ENCODE measurements around the gene NOS1AP.
"Not testable (repeated sequence)": the region's sequence is repeated elsewhere in the genome, so short reads cannot be mapped to it uniquely, and the experiment has no call there.

Gene NOS1AP

DNA sequence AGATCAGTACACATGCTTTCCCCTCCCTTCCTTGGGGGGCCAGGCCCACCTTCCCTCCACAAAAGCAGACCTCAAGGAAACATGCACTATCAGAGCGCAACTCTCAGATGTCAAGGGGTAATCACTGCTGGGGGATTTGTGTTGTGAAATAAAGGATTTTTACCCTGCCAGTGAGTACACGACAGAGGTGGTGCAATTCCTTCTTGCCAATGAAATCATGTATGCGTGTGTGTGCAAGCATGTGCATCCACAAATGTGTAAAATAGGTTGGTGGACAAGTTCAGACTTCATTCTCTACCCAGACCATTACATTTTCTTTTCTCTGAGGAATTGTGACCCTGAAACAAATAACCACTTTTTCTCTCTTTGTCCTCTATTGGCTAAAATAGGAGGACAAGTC is 9.8 kb upstream of the NOS1AP start:
- no peak for DNase-seq

DNA sequence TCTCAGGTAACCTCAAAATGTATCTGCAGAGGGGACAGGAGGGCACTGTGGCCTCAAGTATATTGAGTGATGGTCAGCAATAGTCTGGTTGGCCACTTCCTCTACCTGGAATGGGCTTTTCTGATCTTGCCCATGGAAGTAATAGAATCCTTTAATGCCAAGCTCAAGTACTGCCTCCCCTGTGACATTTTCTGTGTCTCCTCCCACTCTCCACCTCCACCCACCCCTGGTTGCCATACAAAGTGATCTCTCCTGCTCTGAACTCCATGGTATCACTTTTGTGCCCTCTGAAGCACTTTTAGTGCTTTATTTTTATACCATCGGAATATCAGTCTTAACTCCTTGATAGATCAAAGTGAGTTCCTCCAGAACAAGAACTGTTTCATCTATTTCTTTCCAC is 9.2 kb upstream of the NOS1AP start:
- DNase-seq = no peak

DNA sequence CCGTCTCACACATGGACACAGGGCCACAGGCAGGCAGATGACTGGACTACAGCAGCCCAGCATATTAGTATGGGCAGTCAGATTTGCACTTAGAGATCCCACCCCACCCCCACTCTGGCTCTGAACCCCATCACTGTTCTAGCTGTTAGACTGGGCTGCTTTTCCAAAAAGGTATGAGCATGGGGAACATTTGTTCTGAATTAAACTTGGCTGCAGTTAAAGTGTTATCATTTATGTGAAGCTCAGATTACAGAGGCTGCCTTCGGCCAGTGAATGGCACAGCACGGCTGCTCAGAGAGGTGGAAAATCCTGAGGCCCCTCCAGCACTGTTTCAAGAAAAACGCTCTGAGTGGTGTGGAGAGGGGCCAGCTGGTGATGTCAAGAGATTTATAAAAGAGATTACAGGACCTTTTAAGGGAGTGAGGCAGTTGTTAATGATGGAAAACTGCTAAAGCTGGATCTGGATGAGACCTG is 6.9 kb upstream of the NOS1AP start:
- no peak for DNase-seq

DNA sequence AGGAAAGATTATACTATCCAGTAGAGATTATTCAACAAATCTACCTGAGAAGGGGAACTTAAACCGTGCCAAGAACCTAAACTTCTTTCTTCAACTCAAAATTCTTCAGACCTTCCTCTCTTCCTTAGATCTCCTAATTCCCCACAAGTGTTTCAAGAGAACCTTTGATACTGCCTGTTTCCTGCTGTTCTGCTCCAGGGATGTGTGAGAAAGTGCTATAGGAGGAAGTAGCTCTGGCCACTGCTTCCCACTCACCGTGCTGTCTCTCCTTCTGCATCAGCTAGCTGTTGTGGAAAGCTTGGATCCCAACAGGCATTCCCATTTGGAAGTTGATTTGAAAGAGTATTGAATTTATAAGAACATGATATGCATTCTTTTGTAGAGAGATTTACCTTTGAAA is 4.5 kb upstream of the NOS1AP start:
- DNase-seq = no peak

DNA sequence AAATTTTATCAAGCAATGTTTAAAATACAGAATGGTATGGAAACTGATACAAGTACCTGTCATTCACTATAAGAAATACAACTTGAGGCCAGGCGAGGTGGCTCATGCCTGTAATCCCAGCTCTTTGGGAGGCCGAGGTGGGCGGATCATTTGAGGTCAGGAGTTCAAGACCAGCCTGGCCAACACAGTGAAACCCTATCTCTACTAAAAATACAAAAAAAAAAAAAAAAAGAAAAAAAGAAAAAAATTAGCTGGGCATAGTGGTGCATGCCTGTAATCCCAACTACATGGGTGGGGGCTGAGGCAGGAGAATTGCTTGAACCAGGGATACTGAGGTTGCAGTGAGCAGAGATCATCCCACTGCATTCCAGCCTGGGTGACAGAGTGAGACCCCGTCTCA is 2.7 kb upstream of the NOS1AP start:
- not testable (repeated sequence) for DNase-seq

DNA sequence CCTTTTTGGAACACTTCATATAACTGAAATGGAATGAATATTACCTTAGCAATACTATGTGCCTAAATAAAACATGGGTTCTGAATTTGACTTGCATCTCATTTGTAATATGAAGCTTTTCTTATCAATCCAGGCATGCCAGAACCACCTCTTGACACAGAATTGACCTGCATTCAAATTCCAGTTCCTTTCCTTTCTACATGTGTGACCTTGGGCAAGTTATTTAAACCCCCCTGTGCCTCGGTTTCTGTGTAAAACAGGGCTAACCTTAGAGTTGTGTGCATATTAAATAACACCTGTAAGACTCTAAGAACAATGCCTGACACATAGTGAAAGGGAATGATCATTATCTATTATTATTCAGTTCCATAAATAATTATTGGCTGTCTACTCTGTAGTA is 2.0 kb upstream of the NOS1AP start:
- DNase-seq = no peak

DNA sequence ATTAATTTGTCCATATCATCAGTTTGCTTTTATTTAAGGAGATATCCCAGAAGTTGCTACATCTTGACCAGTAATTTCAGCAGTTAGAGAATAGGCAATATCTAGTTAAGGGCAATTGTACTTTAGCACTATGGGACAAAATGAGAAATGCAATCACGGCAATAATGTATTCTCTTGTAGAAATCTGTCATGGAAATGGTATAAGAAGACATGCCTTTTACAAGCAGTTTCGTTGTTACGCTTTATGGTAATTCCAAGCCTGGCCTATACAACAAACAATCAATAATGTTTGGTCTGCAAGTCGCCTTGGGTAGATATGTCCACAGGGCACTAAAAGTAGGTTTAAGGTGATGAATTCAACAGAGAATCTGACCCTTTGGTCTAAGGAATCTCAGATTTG is 1.2 kb upstream of the NOS1AP start:
- DNase-seq = no peak

DNA sequence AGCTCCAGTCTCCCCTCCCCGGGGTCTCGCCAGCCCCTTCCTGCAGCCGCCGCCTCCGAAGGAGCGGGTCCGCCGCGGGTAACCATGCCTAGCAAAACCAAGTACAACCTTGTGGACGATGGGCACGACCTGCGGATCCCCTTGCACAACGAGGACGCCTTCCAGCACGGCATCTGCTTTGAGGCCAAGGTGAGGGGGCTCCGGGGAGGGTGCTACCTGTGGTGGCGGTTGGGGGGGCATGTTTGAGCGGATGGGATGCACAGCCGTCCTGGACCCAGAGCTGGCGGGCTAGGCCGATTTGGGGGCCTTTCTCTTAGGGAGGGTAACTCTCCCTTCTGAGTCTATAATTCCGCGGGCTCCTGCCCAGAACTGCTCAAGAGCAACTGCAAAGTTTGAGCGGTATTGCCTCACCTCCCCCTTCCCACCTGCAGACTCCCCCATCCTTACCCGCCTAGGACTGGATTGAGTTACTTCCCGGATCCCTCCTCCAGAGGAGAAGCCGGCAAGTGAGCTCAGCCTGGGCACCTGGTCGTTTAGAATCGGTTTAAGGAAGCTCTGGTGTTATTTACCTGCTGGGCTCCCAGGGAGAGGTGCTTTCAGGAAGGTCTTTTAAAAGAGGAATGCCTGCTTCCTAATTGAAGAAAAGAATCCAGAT is 730 bp downstream of the NOS1AP start:
- DNase-seq = peak in 1 of 2 donors; percentile 24

DNA sequence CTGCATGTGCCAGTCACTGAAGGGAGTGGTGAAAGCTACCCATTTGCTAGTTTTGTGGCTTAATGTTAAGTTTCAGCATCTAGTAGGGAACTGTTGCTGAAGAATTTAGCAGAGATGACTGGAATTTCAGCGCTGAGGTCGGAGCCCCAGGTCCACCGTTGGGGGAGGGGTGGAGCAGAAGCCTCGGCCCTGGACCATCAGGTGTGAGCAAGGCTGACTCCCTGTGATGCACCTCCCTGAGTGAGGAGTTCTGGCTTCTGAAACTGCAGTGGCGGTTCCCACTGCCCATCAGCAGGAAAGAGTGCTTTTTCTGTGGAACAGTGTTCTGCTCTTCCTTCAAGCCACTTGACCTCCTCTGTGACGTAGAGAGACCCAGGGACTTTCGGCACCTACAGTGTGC is 1.3 kb downstream of the NOS1AP start:
- no peak for DNase-seq

DNA sequence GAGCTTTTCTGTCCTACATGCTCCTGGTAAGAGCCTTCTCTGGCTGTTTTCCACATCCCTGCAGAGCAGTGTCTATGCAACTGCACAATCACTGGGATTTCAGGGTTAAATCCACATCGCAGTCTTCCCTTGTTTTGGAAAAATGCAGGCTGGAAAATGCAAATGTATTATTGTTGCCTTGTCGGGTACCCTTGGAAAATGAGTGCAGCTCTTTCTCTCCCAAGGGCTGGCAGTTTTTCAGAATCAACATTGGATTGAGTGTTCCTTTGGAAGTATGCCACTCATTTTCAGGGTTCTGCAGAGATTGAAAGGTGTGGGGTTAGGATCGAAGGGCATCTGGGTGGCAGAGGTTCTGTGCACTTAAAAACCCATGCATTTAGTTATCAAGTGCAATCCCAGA is 3.2 kb downstream of the NOS1AP start:
- no peak for DNase-seq

DNA sequence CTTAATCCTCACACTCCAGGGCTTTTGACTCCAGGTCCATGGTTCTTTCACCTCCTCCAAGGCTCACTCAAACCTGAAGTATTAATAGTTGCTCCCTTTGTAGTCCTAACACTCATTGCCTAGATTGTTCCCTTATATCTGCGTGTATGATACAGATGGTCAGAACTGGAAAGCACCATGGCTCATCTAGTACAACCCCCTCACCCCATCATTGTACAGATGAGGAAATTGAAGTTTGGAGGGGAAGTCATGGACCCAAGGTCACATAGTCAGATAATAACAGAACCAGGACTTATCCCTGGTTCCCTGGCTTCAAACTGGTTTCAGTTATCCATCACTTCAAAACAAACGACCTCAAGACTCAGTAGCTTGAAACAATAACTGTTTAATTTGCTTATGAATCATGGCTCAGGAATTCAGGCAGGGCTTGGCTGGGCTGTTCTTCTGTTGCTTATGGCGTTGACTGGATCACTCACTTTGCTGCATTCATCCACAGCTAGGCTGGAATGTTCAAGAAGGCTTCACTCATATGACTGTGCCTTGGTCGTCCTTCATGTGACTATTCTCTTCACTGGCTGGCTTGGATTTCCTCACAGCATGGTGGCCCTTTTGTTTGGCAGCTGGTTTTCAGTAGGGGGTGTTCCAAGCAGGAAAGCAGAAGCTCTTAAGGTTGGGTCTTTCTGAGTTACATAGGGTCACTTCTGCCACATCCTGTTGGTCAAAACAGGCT is 5.0 kb downstream of the NOS1AP start:
- no peak for DNase-seq

DNA sequence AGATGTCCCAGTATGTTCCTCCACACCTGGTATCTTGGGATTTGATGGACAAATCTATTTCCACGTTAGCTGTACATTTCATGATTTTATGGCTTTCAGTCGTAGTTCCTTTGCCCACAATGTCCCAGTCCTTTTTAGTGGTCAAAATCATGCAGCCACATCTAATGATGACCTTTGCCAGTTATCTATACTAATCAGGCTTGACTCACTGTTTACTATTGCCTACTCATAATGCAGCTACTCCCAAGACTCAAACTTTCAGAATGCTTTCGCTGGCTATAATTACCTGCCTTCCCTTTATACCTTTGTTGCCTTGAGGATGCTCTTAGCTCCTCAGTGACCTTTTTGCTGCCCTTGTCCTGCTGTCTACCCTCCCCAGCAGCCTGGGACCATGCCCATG is 6.4 kb downstream of the NOS1AP start:
- no peak for DNase-seq

DNA sequence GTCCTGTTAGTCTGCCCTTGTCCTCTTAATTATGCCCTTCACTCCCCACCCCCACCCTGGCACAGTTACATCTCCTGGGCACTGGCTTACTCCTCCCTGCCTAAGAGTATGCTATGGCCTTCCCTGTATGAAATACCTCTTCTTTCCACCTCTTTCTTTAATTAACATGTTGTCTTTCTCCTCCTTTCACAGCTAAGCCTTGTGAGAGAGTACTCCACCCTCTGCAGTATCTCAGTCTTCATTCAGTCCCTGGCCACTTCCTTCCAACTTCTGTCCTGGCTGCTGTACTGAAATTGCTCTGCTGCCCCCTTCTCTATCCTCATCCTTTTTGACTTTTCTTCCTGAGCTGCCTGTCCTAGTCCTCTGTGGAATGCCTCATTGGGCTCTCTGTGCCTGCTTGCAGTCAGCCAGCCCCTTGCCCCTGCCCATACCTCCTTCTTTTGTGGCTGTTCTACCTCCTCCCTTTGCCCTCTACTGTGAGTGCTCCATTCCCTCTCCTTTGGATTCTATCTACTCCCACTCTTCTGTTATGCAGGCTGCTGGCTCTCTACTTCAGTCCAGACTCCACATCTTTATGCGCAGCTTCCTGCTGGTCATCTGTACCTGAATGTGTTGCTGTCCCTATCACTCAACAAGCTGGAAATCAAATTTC is 8.3 kb downstream of the NOS1AP start:
- no peak for DNase-seq

DNA sequence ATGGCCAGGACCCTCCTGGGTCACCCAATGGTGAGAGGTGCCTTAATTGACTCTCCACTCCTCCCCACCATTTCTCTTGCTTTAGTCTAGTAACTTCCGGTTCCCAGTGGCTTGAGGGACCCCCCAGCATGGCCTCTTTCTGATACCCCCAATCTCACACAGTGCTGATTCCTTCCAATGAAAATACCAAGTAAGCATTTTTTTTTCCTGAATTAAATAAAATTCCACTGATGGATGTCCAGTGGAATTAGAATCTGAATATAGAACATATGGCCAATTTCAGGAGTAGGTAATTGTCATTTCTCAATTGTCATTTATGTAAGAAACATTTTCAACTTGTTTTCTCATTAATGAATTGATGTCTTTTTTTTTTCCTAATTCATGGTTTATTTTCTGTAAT is 9.5 kb downstream of the NOS1AP start:
- no peak for DNase-seq

DNA sequence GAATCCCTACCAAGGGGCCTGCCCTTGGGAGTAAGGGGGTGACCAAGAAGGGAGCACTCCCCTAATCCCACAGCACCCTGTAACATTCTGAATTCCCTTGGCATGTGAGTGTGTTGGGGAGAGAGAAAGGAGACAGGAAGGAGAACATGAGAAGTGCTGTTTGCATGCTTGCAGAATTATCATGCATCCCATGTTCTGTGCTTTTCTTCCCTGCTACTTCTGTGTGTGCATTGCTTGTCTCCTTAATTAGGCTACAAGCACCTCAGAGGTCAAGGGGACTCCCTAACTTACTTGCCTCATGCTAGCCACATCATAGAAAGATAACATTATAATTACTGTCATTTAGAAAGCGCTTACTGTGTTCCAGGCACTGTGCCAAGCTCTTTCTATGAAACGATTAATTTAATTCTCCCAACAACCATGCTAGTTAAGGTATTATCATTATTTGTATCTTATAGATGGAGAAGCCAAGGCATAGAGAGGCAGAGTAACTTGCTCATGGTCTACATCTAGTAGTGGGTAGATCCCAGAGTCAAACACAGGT is 11.1 kb downstream of the NOS1AP start:
- no peak for DNase-seq

DNA sequence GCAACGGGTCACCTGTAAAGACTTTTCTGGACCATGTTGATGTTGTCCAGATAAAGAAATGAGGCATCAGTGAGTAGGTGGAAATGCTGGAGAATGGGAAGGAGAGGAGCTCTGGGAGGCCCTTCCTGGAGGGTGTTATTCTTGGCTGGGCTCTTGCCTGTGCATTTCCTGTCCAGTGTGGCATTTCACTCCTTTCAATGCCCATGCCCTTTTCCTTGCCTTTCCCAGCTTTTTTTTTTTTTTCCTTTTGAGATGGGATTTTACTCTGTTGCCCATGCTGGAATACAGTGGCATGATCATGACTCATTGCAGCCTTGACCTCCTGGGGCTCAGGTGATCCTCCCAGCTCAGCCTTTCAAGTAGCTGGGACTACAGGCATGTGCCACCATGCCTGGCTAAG is 11.8 kb downstream of the NOS1AP start:
- no peak for DNase-seq

DNA sequence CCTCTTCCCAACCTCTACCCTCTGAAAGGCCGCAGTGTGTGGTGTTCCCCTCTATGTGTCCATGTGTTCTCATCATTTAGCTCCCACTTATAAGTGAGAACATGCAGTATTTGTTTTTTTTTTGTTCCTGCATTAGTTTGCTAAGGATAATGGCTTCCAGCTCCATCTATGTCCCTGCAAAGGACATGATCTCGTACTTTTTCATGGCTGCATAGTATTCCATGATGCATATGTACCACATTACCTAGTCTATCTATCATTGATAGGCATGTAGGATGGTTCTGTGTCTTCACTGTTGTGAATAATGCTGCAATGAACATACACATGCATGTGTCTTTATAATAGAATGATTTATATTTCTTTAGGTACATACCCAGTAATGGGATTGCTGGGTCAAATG is 12.6 kb downstream of the NOS1AP start:
- not testable (repeated sequence) for DNase-seq

DNA sequence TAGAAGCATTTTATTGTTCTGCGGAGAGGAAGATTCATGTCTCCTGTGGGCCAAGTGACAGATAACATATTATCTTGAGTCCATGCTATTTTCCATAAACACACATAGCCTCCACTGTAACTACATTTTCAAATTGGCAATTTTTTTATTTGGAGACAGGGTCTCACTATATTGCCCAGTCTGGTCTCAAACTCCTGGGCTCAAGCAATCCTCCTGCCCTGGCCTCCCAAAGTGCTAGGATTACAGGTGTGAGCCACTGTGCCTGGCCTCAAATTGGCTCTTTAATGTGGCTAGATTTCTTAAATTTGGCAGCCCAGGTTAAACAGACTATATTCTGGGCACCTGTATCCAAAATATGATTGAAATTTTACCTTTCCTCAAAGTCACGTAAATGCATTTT is 13.8 kb downstream of the NOS1AP start:
- DNase-seq = no peak

DNA sequence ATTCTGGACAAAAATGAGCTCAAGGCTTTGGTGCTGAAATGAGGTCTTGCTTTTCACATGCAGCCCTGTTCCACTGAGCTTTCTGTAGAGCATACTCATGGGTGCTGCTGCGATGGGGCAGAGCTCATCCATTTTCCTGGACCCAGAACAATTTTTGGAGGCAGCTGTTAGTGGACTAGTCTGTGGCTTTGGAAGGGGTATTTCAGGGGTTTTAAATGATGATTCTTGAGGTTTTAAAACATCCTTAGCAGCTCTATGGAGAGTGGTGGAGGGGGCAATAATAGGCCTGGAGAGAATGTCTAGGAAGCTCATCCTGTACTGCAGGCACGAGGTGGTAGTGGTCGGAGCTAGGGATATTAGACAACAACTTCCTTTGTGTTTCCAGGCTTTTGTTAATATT is 16.5 kb downstream of the NOS1AP start:
- no peak for DNase-seq

DNA sequence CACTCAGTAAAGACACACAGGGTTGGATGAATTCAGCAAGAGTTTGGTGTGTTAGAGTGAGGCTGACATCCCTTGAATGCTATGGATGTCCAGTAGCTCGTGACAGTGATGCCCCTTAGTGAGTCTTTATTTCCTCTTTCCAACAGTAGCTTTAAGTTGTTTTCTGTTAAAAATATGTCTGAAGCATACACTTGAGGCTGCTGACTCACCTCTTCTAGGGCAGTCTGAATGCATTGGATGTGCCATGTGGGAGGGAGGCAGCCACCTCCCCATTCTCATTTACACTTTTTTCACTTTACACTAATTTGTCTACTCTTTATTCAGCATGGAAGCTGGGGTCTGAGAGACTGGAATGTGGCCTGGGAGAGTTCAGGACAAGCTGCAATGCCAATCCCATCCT is 17.6 kb downstream of the NOS1AP start:
- no peak for DNase-seq

DNA sequence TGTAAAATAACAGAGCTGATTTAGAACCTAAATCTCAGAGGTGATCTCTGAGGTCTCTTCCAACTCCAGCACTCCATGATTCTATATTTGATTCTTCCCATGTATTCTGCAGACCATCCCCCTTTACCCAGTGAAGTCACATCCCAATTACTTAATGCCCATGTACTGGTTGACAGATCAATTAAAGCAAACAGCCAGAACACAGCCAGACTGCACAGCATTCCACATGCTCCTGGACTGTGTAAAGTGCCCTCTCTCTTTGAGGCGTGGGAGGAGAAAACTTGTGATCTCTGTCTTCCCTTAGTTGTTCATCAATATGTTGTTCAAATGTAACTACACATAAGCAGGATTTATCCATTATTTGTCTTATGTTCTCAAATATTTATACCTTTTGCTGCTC is 18.1 kb downstream of the NOS1AP start:
- no peak for DNase-seq

DNA sequence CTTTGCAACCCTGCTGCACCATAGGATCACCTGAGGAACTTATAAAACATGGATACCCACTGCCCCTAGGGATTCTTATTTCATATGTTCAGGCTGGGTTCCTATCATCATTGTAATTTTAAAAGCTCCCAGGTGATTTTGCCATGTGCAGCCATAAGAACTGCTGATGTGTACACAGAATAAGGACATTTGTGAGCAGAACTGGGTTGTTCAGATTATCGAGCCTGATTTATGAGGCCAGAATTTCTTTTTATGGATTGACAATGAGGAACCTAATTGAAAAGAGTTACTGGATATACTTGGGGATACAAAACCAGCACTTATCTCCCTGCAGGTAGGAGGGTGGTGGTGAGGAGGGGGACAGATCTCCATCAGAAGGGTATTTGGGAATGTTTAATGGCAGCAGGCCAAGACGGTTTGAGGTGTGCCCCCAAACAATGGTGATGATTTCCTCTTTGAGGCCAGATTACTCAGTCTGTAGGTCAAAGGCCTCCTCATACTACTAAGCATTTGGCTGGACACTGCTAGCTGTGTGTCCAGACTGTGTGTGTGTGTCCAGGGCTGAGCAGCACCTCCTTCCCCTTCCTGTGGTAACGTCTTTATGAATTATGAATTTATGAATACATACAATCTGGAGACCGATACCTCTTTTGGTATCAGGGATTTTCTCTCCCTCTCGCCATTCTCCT is 18.9 kb downstream of the NOS1AP start:
- no peak for DNase-seq

DNA sequence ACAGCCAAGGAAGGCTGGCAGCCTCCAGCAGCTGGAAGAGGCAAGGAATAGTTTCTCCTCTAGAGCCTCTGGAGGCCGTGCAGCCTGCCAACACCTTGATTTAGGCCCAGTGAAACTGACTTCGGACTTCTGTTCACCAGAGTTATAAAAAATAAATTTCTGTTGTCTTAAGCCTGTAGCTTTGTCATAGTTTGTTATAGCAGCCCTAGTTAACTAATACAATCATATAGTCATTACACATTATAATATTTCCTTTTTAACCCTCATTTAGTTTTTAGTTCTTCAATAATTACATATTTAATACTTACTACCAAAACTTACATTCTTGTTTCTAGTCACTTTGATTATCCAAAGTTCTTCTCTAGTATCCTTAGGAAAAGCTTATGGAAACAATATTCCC is 20.3 kb downstream of the NOS1AP start:
- no peak for DNase-seq

Measured in stimulated activated CD4-positive, alpha-beta T cell treated with anti-CD3 and anti-CD28 coated beads, Interleukin-2, amount 100 ng/mL, for 24 hours (primary cell).